Memory B cell (primary cell): ENCODE results near the gene MED9.
A peak's percentile ranks its signal among the peaks of the same experiment; 100 is the strongest.
"Not testable (repeated sequence)": the region's sequence is repeated elsewhere in the genome, so short reads cannot be mapped to it uniquely, and the experiment has no call there.

ENCODE experiments used
- ATAC-seq: fragments of 150-1000 bp; cut with Tn5 transposase; 2 replicates; pipeline ENCODE4 v1.10.0; 2021; ENCODE audit warnings: low read depth, mild to moderate bottlenecking, moderate library complexity
- DNase-seq, 2 donors: peaks; one replicate each; pipeline ENCODE4 v3.0.0; 2022; ENCODE audit warnings: low spot score in 2 of 2
- H3K27ac Mint-ChIP-seq: one replicate; pipeline ENCODE4 v1.8.0; 2022; ENCODE audit warnings: mild to moderate bottlenecking, moderate library complexity, mixed read lengths
- H3K27me3 Mint-ChIP-seq: one replicate; pipeline ENCODE4 v1.8.0; 2022; ENCODE audit warnings: mixed read lengths
- H3K36me3 Mint-ChIP-seq: one replicate; pipeline ENCODE4 v1.8.0; 2022; ENCODE audit warnings: mild to moderate bottlenecking, mixed read lengths
- H3K4me1 Mint-ChIP-seq: one replicate; pipeline ENCODE4 v1.8.0; 2022; ENCODE audit warnings: mixed read lengths
- H3K4me3 Mint-ChIP-seq: one replicate; pipeline ENCODE4 v1.8.0; 2022; ENCODE audit warnings: mild to moderate bottlenecking, moderate library complexity, mixed read lengths
- H3K9me3 Mint-ChIP-seq: one replicate; pipeline ENCODE4 v1.8.0; 2022; ENCODE audit warnings: mixed read lengths

MED9 gene

GRCh38 chr17:17465878-17466277, 10.9 kb upstream of the MED9 start:
- not testable (repeated sequence) for H3K4me3 Mint-ChIP-seq, ATAC-seq, H3K27ac Mint-ChIP-seq, H3K36me3 Mint-ChIP-seq, DNase-seq, H3K9me3 Mint-ChIP-seq, H3K4me1 Mint-ChIP-seq
- H3K27me3 Mint-ChIP-seq, result peaks cover 18% of the 10 kb centered on the region

DNA sequence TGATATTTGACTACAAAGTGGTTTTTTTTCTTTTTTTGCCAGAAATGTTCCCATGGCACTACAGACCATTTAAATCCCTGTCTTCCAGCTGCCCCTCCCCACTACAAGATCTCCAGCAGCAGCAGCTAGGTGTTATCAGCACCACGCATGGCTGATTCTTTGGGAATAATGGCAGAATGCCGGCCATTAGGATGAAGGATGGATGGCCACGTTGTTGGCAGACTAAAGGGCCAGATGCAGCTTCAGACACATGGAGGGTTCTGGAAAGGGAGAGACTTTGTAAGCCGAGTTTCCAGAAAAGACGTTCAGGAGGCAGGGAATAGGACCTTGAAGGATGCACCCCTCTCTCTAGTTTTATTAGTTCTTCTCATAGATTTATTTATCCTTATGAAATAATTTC, 10.3 kb upstream of the MED9 start:
- Mint-ChIP-seq H3K9me3 (no peaks in the 10 kb centered on the region), H3K27ac (no peak overlapping the region), H3K4me1 (no peaks in the 10 kb centered on the region), H3K4me3 (no peak overlapping the region), H3K36me3 (no peaks in the 10 kb centered on the region), H3K27me3 (peaks cover 20% of the 10 kb centered on the region)
- ATAC-seq (no peak), DNase-seq (no peak)

- no peak overlapping the region for H3K4me3 Mint-ChIP-seq
- no peaks in the 10 kb centered on the region for H3K36me3 Mint-ChIP-seq
- H3K27ac Mint-ChIP-seq, result no peak overlapping the region
- no peaks in the 10 kb centered on the region for H3K9me3 Mint-ChIP-seq
- no peak for DNase-seq
- peaks cover 20% of the 10 kb centered on the region for H3K27me3 Mint-ChIP-seq
- no peaks in the 10 kb centered on the region for H3K4me1 Mint-ChIP-seq
- no peak for ATAC-seq
Observed at GRCh38 chr17:17467016-17467415, 9.8 kb upstream of the MED9 start.

DNA sequence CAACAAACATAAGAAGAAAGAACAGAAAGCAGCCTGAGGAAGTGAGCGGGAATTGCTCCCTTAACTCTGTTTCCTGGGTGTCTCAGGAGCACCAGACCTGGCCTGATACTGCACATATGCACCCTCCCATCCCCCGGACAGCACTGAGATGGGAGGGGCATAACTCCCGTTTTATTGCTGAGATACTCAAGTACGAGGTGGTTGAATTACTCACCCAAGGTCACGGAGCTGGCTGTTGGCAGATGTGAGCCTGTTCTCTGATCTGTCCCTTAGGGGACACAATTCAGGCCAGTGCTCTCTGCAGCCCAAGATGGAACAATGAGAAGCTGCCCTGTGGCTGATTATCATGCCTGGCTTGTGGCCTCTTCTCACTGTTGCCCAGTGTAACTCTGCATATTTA, 9.1 kb upstream of the MED9 start:
- H3K27me3 Mint-ChIP-seq, result peaks cover 20% of the 10 kb centered on the region
- no peak overlapping the region for H3K4me3 Mint-ChIP-seq
- H3K9me3 Mint-ChIP-seq, result no peaks in the 10 kb centered on the region
- ATAC-seq (no peak), DNase-seq (no peak)
- H3K36me3 Mint-ChIP-seq, result no peaks in the 10 kb centered on the region
- no peaks in the 10 kb centered on the region for H3K4me1 Mint-ChIP-seq
- H3K27ac Mint-ChIP-seq, result no peak overlapping the region

DNA sequence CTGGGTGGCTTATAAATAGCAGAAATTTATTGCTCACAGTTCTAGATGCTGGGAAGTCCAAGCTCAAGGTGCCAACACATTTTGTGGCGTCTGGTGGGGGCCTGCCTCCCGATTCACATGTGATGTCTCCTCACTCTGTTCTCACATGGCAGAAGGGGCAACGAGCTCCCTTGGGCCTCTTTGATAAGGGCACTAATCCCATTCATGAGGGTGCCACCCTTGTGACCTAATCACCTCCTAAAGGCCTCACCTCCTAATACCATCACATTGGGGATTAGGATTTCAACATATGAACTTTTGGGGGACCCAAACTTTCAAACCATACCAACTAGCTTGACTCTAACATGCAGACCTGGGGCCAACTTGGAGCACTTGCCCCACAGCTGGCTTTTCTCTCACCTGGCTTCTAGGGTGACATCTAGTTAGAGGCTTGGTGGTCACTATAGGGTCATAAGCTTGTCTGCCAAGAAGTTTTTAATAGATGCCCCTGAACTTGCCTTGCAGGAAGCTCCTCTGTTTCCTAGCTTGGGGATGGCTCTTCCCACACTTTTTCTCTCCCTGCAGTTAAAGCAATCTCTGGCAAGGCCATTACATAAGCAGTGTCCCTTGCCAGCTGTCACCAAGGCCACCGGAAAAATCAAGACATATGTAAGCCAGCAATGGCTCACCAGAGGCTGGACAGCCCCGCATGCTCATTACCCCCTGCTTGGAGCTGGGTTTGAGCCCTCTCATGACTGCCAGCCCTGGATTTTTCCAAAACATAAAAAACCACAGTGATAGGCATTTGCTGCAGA, 8.4 kb upstream of the MED9 start:
- Mint-ChIP-seq H3K36me3 (no peaks in the 10 kb centered on the region), H3K4me3 (no peak overlapping the region), H3K4me1 (no peaks in the 10 kb centered on the region), H3K27ac (no peak overlapping the region), H3K27me3 (peaks cover 19% of the 10 kb centered on the region), H3K9me3 (no peaks in the 10 kb centered on the region)
- ATAC-seq (no peak), DNase-seq (no peak)

DNA sequence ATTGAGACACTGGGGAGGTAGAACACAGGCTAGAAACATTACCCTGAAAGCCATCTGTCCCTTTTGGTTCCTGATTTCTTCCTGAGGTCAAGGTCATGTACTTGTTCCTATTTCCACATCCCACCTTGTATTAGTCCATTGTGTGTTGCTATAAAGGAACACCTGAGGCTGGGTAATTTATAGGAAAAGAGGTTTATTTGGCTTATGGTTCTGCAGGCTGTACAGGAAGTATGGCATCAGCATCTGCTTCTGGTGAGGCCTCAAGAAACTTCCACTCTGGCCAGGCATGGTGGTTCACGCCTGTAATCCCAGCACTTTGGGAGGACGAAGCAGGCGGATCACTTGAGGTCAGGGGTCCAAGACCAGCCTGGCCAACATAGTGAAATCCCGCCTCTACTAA, 7.4 kb upstream of the MED9 start:
- Mint-ChIP-seq H3K9me3 (no peaks in the 10 kb centered on the region), H3K36me3 (no peaks in the 10 kb centered on the region), H3K4me1 (no peaks in the 10 kb centered on the region), H3K27me3 (peaks cover 19% of the 10 kb centered on the region), H3K4me3 (no peak overlapping the region), H3K27ac (no peak overlapping the region)
- DNase-seq (no peak), ATAC-seq (no peak)

- H3K27me3 Mint-ChIP-seq, result peaks cover 15% of the 10 kb centered on the region
Observed at GRCh38 chr17:17469996-17470395, 6.8 kb upstream of the MED9 start.

GRCh38 chr17:17472333-17472920, 4.4 kb upstream of the MED9 start:
- ATAC-seq (no peak), DNase-seq (no peak)
- H3K36me3 Mint-ChIP-seq, result no peaks in the 10 kb centered on the region
- H3K4me1 Mint-ChIP-seq, result peaks cover 3% of the 10 kb centered on the region
- no peak overlapping the region for H3K27ac Mint-ChIP-seq
- H3K9me3 Mint-ChIP-seq, result no peaks in the 10 kb centered on the region
- H3K4me3 Mint-ChIP-seq, result no peak overlapping the region
- peaks cover 13% of the 10 kb centered on the region for H3K27me3 Mint-ChIP-seq

More at GRCh38 chr17:17469996-17470395, 6.8 kb upstream of the MED9 start:
- no peak for ATAC-seq
- DNase-seq, result no peak
- Mint-ChIP-seq H3K9me3 (no peaks in the 10 kb centered on the region), H3K4me1 (no peaks in the 10 kb centered on the region), H3K36me3 (no peaks in the 10 kb centered on the region), H3K27ac (no peak overlapping the region), H3K4me3 (no peak overlapping the region)

- H3K36me3 Mint-ChIP-seq, result peaks cover 1% of the 10 kb centered on the region
- peaks cover 9% of the 10 kb centered on the region for H3K27me3 Mint-ChIP-seq
- no peak overlapping the region for H3K27ac Mint-ChIP-seq
- no peaks in the 10 kb centered on the region for H3K9me3 Mint-ChIP-seq
- peaks cover 8% of the 10 kb centered on the region for H3K4me1 Mint-ChIP-seq
- no peak overlapping the region for H3K4me3 Mint-ChIP-seq
- ATAC-seq, result no peak
- DNase-seq, result no peak
Observed at GRCh38 chr17:17474341-17474740, 2.5 kb upstream of the MED9 start.

- no peaks in the 10 kb centered on the region for H3K9me3 Mint-ChIP-seq
- peaks cover 15% of the 10 kb centered on the region for H3K36me3 Mint-ChIP-seq
- no peak overlapping the region for H3K4me3 Mint-ChIP-seq
- no peak for ATAC-seq
- no peak overlapping the region for H3K27ac Mint-ChIP-seq
- peaks cover 4% of the 10 kb centered on the region for H3K27me3 Mint-ChIP-seq
- peaks cover 26% of the 10 kb centered on the region for H3K4me1 Mint-ChIP-seq
- DNase-seq, result no peak
Observed at GRCh38 chr17:17479209-17479608, 2.4 kb downstream of the MED9 start.

DNA sequence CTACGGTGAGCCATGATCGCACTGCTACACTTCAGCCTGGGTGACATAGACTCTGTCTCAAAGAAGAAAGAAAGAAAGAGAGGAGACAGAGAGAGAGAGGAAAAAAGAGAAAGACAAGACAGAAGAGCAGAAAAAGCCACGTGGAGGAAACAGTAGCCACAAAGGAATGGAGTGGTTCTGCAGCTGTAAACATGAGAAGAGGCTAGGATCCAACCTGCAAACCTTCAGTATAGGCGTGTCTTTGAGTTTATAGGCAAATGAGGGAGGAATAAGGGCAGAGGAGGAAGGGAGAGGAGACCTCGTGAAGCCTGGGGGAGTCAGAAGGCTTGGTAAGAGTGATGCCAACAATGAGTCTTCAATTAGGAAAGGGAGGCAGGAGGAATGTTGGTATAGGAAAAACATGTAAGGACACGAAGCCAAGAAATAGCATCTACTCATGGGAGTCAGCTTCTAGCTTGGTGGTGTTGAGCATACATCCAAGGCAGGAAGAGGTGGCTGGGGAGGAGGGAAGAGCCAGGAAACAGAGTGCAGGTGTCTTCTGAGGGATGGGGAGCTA, 3.9 kb downstream of the MED9 start:
- Mint-ChIP-seq H3K4me3 (no peak overlapping the region), H3K36me3 (peaks cover 19% of the 10 kb centered on the region), H3K9me3 (no peaks in the 10 kb centered on the region), H3K4me1 (peaks cover 32% of the 10 kb centered on the region), H3K27me3 (peaks cover under 1% of the 10 kb centered on the region), H3K27ac (peak overlapping the region; percentile 12)
- ATAC-seq (no peak), DNase-seq (no peak)

DNA sequence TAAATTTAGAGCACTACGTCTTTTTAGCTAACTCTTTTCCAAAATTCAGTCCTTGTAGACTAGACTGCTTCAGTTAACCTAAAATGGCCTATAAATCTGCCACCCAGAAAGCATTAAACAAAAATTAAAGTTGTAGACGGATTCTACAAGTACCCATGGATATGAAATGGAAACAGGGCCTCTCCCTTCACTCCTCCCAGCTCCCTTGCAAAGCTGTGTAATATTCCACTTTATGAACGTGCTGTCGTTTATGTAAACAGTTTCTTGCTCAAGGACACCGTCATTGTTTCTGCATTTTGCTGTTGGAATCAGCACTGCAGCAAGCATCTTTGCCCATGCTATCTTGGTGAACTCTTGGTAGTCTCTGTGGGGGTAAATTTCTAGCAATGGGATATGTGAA, 5.1 kb downstream of the MED9 start:
- no peak for ATAC-seq
- Mint-ChIP-seq H3K9me3 (no peaks in the 10 kb centered on the region), H3K36me3 (peaks cover 21% of the 10 kb centered on the region), H3K4me1 (peaks cover 30% of the 10 kb centered on the region), H3K27me3 (no peaks in the 10 kb centered on the region), H3K4me3 (no peak overlapping the region), H3K27ac (no peak overlapping the region)
- DNase-seq, result no peak

DNA sequence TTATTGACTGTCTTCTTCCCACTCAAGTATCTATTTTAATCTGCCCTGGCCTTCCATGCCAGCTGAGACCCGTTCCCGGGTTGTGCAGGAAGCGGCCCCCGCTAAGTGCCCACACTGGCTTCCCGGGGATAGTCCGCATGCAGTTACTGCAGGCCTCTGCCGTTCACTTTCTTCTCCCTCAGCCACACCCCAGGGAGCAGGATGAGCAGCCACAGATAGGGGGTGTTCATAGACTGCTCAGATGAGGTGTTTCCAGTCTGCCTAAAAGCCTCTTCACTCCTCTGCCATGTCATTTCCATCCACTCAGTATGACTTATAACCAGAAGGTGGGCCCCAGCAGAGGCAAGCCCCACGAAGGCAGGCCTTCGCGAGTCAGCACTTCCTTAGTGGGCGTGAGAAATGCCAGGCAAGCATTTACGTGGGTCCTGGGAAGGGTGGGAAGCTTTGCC, 7.7 kb downstream of the MED9 start:
- H3K27ac Mint-ChIP-seq, result no peak overlapping the region

DNA sequence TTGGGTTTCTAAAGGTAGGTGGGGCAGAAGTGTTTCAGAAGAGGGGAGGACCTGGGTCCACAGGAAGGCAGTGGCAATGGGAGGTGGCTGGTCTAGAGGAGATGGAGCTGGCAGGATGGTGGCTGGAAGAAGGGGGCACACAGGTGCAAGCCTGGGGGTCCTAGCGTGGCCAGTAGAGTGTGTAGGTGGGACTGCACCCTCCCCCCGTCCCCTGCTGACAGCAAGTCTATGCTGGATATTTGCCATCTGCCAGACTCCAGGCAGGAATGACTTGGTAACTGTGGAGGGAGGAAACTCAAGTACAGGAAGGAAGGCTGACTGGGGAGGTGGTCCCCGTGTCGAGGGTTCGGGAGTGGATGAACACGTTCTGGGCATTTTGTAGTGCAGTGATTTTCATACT, 8.6 kb downstream of the MED9 start:
- Mint-ChIP-seq H3K36me3 (peaks cover 28% of the 10 kb centered on the region), H3K27me3 (no peaks in the 10 kb centered on the region), H3K9me3 (no peaks in the 10 kb centered on the region), H3K4me3 (no peak overlapping the region), H3K27ac (no peak overlapping the region), H3K4me1 (peaks cover 23% of the 10 kb centered on the region)
- DNase-seq (no peak), ATAC-seq (no peak)

More for the DNA sequence above, 7.7 kb downstream of the MED9 start:
- Mint-ChIP-seq H3K9me3 (no peaks in the 10 kb centered on the region), H3K4me3 (no peak overlapping the region), H3K36me3 (peaks cover 30% of the 10 kb centered on the region), H3K27me3 (no peaks in the 10 kb centered on the region), H3K4me1 (peaks cover 24% of the 10 kb centered on the region)
- DNase-seq (no peak), ATAC-seq (no peak)
